Measurements from ENCODE around the gene EGFR.

Gene EGFR

GRCh38 chr7:55043691-55044370, 25.0 kb downstream of the EGFR start:
- DNase-seq = no peak

DNA sequence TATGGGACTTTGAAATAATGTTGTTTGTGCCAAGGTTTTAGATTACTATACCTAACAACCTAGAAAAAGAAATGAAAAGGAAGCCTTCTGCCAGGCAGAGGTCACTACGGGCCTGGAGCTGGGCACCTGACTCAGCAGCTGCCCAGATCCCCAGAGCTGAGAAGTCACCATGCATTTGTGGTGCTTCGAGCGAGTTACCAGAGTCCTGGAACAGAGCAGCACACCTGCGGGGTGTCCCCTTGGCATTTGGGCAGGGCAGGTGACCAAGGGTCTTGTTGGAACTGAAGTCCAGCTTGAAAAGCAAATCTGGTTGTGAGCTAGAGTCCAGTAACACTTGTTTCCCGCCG, 25.5 kb downstream of the EGFR start:
- no peak for DNase-seq

DNA sequence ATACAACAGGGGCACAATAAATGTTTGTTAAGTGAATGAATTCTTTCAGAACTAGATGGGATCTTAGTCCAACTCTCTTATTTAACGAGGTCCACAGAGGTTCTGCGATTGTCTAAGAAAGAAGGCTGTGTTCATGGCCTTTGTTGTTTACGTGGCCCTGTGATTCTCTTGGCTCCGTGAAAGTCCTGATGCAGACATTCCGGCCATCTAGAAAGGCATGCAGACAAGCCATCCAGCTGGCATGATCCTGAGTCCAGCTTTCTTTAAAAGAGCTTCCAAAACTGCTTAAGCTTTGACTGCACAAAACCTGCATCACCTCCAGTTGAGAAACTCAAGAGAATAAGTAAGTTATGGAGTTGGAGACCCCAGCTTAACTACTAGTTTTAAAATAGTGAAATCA, 26.0 kb downstream of the EGFR start:
- DNase-seq = no peak

- DNase-seq = no peak
Measured at GRCh38 chr7:55046582-55047342, 27.9 kb downstream of the EGFR start.

GRCh38 chr7:55048221-55048859, 29.5 kb downstream of the EGFR start:
- DNase-seq = no peak

GRCh38 chr7:55050281-55050680, 31.5 kb downstream of the EGFR start:
- peak; percentile 89 for DNase-seq

- no peak for DNase-seq
Measured at GRCh38 chr7:55052081-55052480, 33.3 kb downstream of the EGFR start.

DNA sequence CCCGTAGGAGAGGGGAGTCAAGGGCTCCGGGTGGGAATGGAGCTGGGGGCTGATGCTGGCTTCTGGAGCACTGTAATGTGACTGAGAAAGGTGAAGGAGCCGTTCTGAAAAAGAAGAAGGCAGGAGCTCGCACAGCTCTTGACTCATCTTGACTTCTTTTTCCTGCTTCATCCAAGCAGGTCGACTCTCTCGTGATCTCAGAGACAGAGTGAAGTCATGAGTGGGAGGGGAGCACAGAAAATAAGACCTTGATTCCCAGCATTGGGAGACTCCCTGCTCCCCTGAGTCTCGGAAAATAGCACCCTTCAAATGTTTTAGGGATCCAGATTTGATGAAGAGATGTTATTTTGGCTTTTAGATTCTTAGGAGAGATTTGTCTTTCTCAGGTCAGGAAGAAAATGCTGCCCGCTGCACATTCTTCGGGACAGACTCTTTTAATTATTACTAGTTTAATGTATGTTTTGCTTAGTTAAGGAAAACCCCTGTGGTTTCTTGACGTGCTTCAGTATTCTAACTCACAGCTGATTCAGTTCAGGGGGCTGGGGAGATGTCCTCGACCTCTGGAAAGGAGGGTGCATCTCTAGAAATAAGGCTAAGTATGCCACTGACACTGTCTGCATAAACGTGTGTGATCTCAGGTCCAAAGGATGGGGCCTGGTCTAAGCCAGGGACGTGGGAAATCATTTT, 34.1 kb downstream of the EGFR start:
- no peak for DNase-seq

DNA sequence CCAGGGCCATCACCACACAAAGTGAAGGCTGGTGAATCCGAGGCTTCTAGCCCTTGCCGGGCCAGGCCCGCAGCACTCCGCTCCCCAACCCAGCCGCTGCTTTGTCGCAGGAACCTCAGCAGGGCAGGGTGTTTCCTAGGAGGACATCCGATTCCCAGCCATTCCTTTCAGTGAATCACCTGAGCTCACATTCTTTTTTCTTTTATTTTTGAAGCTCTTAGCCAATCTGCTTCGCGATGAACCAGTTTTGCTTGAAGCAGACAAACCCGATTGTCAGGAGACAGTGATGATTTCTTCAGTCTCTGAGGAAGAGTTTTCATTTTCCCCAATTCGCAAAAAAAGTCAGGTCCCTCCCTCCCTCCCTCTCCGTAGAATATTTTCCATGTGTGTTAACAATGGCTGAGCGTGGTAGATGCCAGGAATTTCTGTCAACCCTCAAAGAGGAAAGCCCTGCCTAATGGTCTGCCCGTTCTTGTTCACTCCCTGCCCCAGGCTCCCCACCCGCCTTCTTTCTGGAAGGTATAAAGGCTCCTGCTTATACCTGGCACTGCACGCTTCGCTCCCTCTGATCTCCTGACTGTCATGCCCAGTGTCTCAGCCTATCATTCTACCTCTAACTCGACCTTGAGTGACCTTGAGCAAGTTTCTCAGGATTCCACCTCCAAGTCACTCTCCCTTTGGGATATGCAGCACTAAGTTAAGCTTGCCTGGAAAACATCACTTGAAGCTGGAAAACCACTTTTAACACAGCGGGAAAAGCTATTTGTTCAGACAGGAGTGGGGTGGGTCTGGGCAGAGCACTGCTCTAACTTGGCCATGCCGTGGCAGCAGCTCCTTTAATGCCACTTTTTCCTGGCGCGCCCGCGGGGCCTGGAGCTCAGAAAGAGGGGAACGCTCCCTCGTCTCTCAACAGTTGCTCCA, 35.1 kb downstream of the EGFR start:
- no peak for DNase-seq

GRCh38 chr7:55054758-55055157, 35.9 kb downstream of the EGFR start:
- DNase-seq = no peak

- DNase-seq = no peak
Measured at GRCh38 chr7:55055479-55055878, 36.7 kb downstream of the EGFR start.

GRCh38 chr7:55056068-55056467, 37.3 kb downstream of the EGFR start:
- no peak for DNase-seq

- DNase-seq = no peak
Measured at GRCh38 chr7:55056577-55057480, 38.0 kb downstream of the EGFR start.

GRCh38 chr7:55058314-55058713, 39.5 kb downstream of the EGFR start:
- no peak for DNase-seq

GRCh38 chr7:55059021-55059420, 40.2 kb downstream of the EGFR start:
- DNase-seq = no peak

GRCh38 chr7:55060085-55060484, 41.3 kb downstream of the EGFR start:
- DNase-seq = no peak

GRCh38 chr7:55060636-55061022, 41.8 kb downstream of the EGFR start:
- no peak for DNase-seq

GRCh38 chr7:55061726-55062499, 43.1 kb downstream of the EGFR start:
- no peak for DNase-seq

GRCh38 chr7:55063061-55063460, 44.2 kb downstream of the EGFR start:
- DNase-seq = no peak

GRCh38 chr7:55063633-55064032, 44.8 kb downstream of the EGFR start:
- no peak for DNase-seq

DNA sequence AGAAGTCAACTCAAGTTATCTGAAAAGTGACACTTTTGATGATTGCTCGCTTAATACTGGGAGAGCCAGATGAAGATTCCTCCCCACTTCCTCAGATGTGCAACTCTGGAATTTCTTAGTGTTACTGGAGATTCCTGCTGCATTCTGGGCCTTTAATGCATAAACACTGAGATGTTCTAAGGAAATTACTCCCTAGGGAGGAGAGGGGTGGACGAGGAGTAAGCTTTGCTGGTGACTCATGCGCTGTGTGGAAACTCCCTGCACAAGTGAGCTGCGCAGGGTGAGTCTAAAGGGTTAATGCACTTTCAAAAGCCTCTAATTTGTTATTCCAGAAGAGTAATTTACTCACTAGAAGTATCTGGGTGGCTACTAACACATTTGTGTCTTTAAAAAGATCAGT, 46.3 kb downstream of the EGFR start:
- DNase-seq = no peak

Measured in NCI-H524 treated with DMSO at 0.1 percent for 48 hours (cell line).